GM12878 (cell line): ENCODE results near the gene MMP24. TPM values are rescaled to one million over a fixed set of nuclear protein-coding genes. Genes with fewer than 3 reads are reported as not detected.

ENCODE experiments used
- ATAC-seq: fragments of 200-7000 bp; cut with Tn5 transposase; 3 replicates; pipeline ENCODE4 v1.9.1; 2020; ENCODE audit warnings: mild to moderate bottlenecking, moderate library complexity
- BruUV-seq: library from RNA; stranded (reverse); fragments of 400-500 nt; replicated peaks from 2 replicates; lab custom pipeline; 2021; lab: Mats Ljungman, UMichigan
- CTCF ChIA-PET: fragments of 300-600 bp; sonication (Branson Sonifier 250); formaldehyde crosslinking; extraction: SDS; loops from one replicate; lab custom pipeline; 2021; ENCODE audit warnings: inconsistent platforms; lab: Yijun Ruan, JAX
- POLR2A ChIA-PET: fragments of 350-600 bp; formaldehyde crosslinking; extraction: SDS; loops from one replicate; lab custom pipeline; 2021; ENCODE audit warnings: inconsistent platforms; lab: Charles Lee
- RAD21 ChIA-PET: fragments of 300-600 bp; sonication (Branson Sonifier 250); formaldehyde crosslinking; loops from one replicate; lab custom pipeline; 2023; ENCODE audit warnings: antibody characterized with exemption; ENCODE audit not compliant: unreplicated experiment; lab: Charles Lee
- SMC1A ChIA-PET: fragments of 300-600 bp; sonication (Branson Sonifier 250); formaldehyde crosslinking; loops from one replicate; lab custom pipeline; 2023; ENCODE audit not compliant: unreplicated experiment, uncharacterized antibody; lab: Charles Lee
- DNase-seq: peaks from one replicate; pipeline ENCODE4 v3.0.0-alpha.2; 2011; ENCODE audit warnings: low read depth, low spot score
- FAIRE-seq: peaks from 3 replicates; lab custom pipeline; 2011; peaks lifted over from hg19 to GRCh38; lab: Jason Lieb, UNC
- H2AFZ ChIP-seq: 2 replicates; pipeline ENCODE4 v1.6.0; 2011; ENCODE audit warnings: low read depth, low read length, control low read depth; ENCODE audit not compliant: control insufficient read depth
- H3K27ac ChIP-seq: 2 replicates; pipeline ENCODE4 v1.5.1; 2011; ENCODE audit warnings: control low read depth; ENCODE audit not compliant: control insufficient read depth, insufficient read depth
- H3K27me3 ChIP-seq, 2 experiments: replicated peaks in 1 of 2; 2 replicates each; pipeline versions ENCODE4 v1.6.0 to v1.6.1; 2011; ENCODE audit warnings: low read length in 1 of 2; ENCODE audit not compliant: control insufficient read depth in 2 of 2, insufficient read depth in 2 of 2
- H3K36me3 ChIP-seq, 2 experiments: 2 replicates each; pipeline ENCODE4 v1.5.1; 2011; ENCODE audit warnings: low read length in 1 of 2; ENCODE audit not compliant: control insufficient read depth in 2 of 2, insufficient read depth in 2 of 2
- H3K4me1 ChIP-seq: 2 replicates; pipeline ENCODE4 v1.6.1; 2011; ENCODE audit warnings: mild to moderate bottlenecking, low read length, moderate library complexity, mixed read lengths; ENCODE audit not compliant: control insufficient read depth, insufficient read depth
- H3K4me2 ChIP-seq: 2 replicates; pipeline ENCODE4 v1.6.0; 2011; ENCODE audit warnings: control low read depth; ENCODE audit not compliant: control insufficient read depth, insufficient read depth
- H3K4me3 ChIP-seq: fragments of 200-600 bp; sonication (generic); 2 replicates; pipeline ENCODE4 v1.5.1; 2016
- H3K79me2 ChIP-seq: 2 replicates; pipeline ENCODE4 v1.6.0; 2011; ENCODE audit warnings: low read length; ENCODE audit not compliant: control insufficient read depth, insufficient read depth
- H3K9ac ChIP-seq: 2 replicates; pipeline ENCODE4 v1.8.0; 2011; ENCODE audit warnings: low read length, control low read depth, mixed read lengths; ENCODE audit not compliant: control insufficient read depth, insufficient read depth
- H3K9me3 ChIP-seq: replicated peaks from 3 replicates; pipeline ENCODE4 v1.5.1; 2011; ENCODE audit warnings: mild to moderate bottlenecking, low read length; ENCODE audit not compliant: control insufficient read depth, insufficient read depth
- H4K20me1 ChIP-seq: 2 replicates; pipeline ENCODE4 v1.6.0; 2011; ENCODE audit not compliant: control insufficient read depth, insufficient read depth
- BCL11A ChIP-seq: IDR thresholded peaks from 2 replicates; pipeline ENCODE4 v1.6.1; 2011; ENCODE audit warnings: low read depth, low read length
- CHD1 ChIP-seq: IDR thresholded peaks from 2 replicates; pipeline ENCODE4 v1.6.1; 2012; ENCODE audit warnings: low read depth, low read length, improper control_type of control experiment
- SIN3A ChIP-seq: IDR thresholded peaks from 2 replicates; pipeline ENCODE4 v1.6.1; 2012; ENCODE audit warnings: low read depth, low read length, improper control_type of control experiment
- TCF12 ChIP-seq: IDR thresholded peaks from 2 replicates; pipeline ENCODE4 v1.6.1; 2011; ENCODE audit warnings: low read depth, mild to moderate bottlenecking, low read length
- YY1 ChIP-seq: IDR thresholded peaks from 2 replicates; pipeline ENCODE4 v1.6.1; 2011; ENCODE audit warnings: low read depth, mild to moderate bottlenecking, low read length
- ZNF217 ChIP-seq: fragments of 450-650 bp; IDR thresholded peaks from 2 replicates; pipeline ENCODE4 v1.6.1; 2017; ENCODE audit warnings: antibody characterized with exemption, mild to moderate bottlenecking
- ZNF24 ChIP-seq: fragments of 450-650 bp; IDR thresholded peaks from 2 replicates; pipeline ENCODE4 v1.6.1; 2017; ENCODE audit warnings: antibody characterized with exemption, mild to moderate bottlenecking
- ZNF592 ChIP-seq: fragments of 450-650 bp; IDR thresholded peaks from 2 replicates; pipeline ENCODE4 v1.6.1; 2017; ENCODE audit warnings: mild to moderate bottlenecking, moderate library complexity
- WGBS: methylation state at CpG from one replicate; pipeline ENCODE4 v1.1.6; 2016; ENCODE audit warnings: low lambda C conversion rate; ENCODE audit not compliant: insufficient replicate concordance, insufficient coverage; ENCODE audit errors: missing lambda C conversion rate; 5-methylcytosine and 5-hydroxymethylcytosine counted together
- in situ Hi-C: fragments of 300-500 bp; cut with MboI; formaldehyde crosslinking; loops from 9 replicates; pipeline ENCODE4 v1.14.3; 2018; ENCODE audit warnings: mixed read lengths
- intact Hi-C: fragments of 100-400 bp; cut with micrococcal nuclease; formaldehyde crosslinking; loops from one replicate; pipeline ENCODE4 v1.14.2; 2022; ENCODE audit not compliant: unreplicated experiment
- polyA plus RNA-seq, 11 experiments: library from polyadenylated mRNA; depleted of rRNA in 4 of 11; unstranded in 6 of 11; stranded (reverse) in 5 of 11; fragments of >200 nt; fragmentation: Nextera tagmentation in 4 of 11; fragmentation: Illumina TruSeq in 1 of 11; extraction: Ambion mirVana in 4 of 11; extraction: Trizol in 1 of 11; gene quantifications; 1 replicate in 1 of 11; 2 replicates in 10 of 11; pipeline versions ENCODE4 v1.2.1 to v1.2.3, GENCODE V29; 2011 to 2016; ENCODE audit warnings: inconsistent platforms in 2 of 11, missing spikeins in 2 of 11, low read depth in 1 of 11
- total RNA-seq, 4 experiments: library from RNA; depleted of rRNA in 3 of 4; stranded (reverse); fragments of >200 nt in 3 of 4; fragmentation: Illumina TruSeq in 1 of 4; extraction: Trizol in 1 of 4; gene quantifications; 2 replicates each; pipeline versions ENCODE4 v1.2.1 to v1.2.3, GENCODE V29; 2013 to 2021

Gene MMP24
- total and polyA plus RNA-seq, 10 of the 15 experiments (the other 5 are each of a cell fraction or from before 2014, with no cell fraction given): 0.01 to 0.11 (median 0.04) TPM; not detected in 5

GRCh38 chr20:35225319-35226125 lies 968 bp upstream of the MMP24 start:
- ATAC-seq (no peak), FAIRE-seq (no peak), DNase-seq (no peak)
- ChIA-PET POLR2A (no interaction called here), SMC1A (no interaction called here), CTCF (no interaction called here), RAD21 (no interaction called here)
- WGBS: 20% methylated on average over 9 of the region's 9 CpGs
- BruUV-seq: no TSS peak
- Histone ChIP-seq H3K9me3 (no peaks in the 10 kb centered on the region), H3K4me1 (no peaks in the 10 kb centered on the region), H4K20me1 (no peaks in the 10 kb centered on the region), H3K9ac (no peak overlapping the region), H3K27ac (no peak overlapping the region), H2AFZ (no peak overlapping the region), H3K79me2 (no peaks in the 10 kb centered on the region), H3K27me3 (peaks cover 5 to 22% of the 10 kb centered on the region in 2 experiments)
- intact Hi-C loops: no loop called here
- TF ChIP-seq ZNF217 (no peak), SIN3A (no peak), YY1 (no peak), ZNF592 (no peak), TCF12 (no peak), BCL11A (no peak), ZNF24 (no peak), CHD1 (no peak)
- TF ChIP-seq, all 136 proteins: peak for 0
- in situ Hi-C loops: no loop called here
- no peak overlapping the region for H3K4me2 ChIP-seq
- H3K4me3 ChIP-seq: no peak overlapping the region
- no peaks in the 10 kb centered on the region for H3K36me3 ChIP-seq
